ENCODE results near the gene KAZN. TPM values are rescaled to one million over a fixed set of nuclear protein-coding genes. Genes with fewer than 3 reads are reported as not detected.

KAZN gene
- polyA plus RNA-seq, 1 donor from 2014 or later = 20.6 TPM

GRCh38 chr1:14742181-14742980 is 143.9 kb downstream of the KAZN start:
- Histone ChIP-seq H2AFZ (ENCODE audit: low read depth, low read length) (no peak overlapping the region), H3K9ac (ENCODE audit: low read length) (no peak overlapping the region), H4K20me1 (ENCODE audit: insufficient read depth) (no peaks in the 10 kb centered on the region), H3K9me3 (ENCODE audit: low read length) (no peaks in the 10 kb centered on the region), H3F3A (ENCODE audit: insufficient read depth, low read length, poor library complexity, severe bottlenecking) (no peaks in the 10 kb centered on the region), H3K36me3 (ENCODE audit: insufficient read depth, low read length) (no peaks in the 10 kb centered on the region), H3K4me2 (ENCODE audit: low read length) (no peak overlapping the region), H3K4me3 (ENCODE audit: low read length) (no peak overlapping the region), H3K9me2 (ENCODE audit: insufficient read depth, low read length) (no peaks in the 10 kb centered on the region), H3K79me2 (replicated peaks; ENCODE audit: insufficient read depth, low read length) (no peaks in the 10 kb centered on the region), H3K27me3 (ENCODE audit: insufficient read depth, low read depth, low read length) (no peaks in the 10 kb centered on the region), H3K27ac (ENCODE audit: low read length) (no peak overlapping the region)
- TF ChIP-seq POLR2AphosphoS5 (IDR thresholded peaks at IDR 0.05) (no peak), TAF1 (IDR thresholded peaks at IDR 0.05; ENCODE audit: low read depth) (no peak), REST (IDR thresholded peaks at IDR 0.05; ENCODE audit: borderline replicate concordance) (no peak), CTCF (IDR thresholded peaks at IDR 0.05; ENCODE audit: poor library complexity, severe bottlenecking) (no peak), MXI1 (conservative IDR thresholded peaks at IDR 0.05; ENCODE audit: poor library complexity, severe bottlenecking) (no peak), EP300 (conservative IDR thresholded peaks at IDR 0.05; ENCODE audit: poor library complexity, severe bottlenecking) (no peak), EZH2 (IDR thresholded peaks at IDR 0.05; ENCODE audit: borderline replicate concordance, insufficient read depth, low read length, poor library complexity, severe bottlenecking) (no peak), SMC3 (conservative IDR thresholded peaks at IDR 0.05; ENCODE audit: poor library complexity) (no peak), RAD21 (conservative IDR thresholded peaks at IDR 0.05) (no peak)

GRCh38 chr1:14743368-14743767 is 144.9 kb downstream of the KAZN start:
- Histone ChIP-seq H4K20me1 (ENCODE audit: insufficient read depth) (no peaks in the 10 kb centered on the region), H3K27me3 (ENCODE audit: insufficient read depth, low read depth, low read length) (no peaks in the 10 kb centered on the region), H3K9me2 (ENCODE audit: insufficient read depth, low read length) (no peaks in the 10 kb centered on the region), H3K9ac (ENCODE audit: low read length) (no peak overlapping the region), H3F3A (ENCODE audit: insufficient read depth, low read length, poor library complexity, severe bottlenecking) (no peaks in the 10 kb centered on the region), H2AFZ (ENCODE audit: low read depth, low read length) (no peak overlapping the region), H3K4me3 (ENCODE audit: low read length) (no peak overlapping the region), H3K36me3 (ENCODE audit: insufficient read depth, low read length) (no peaks in the 10 kb centered on the region), H3K4me2 (ENCODE audit: low read length) (no peak overlapping the region), H3K27ac (ENCODE audit: low read length) (no peak overlapping the region), H3K9me3 (ENCODE audit: low read length) (no peaks in the 10 kb centered on the region), H3K79me2 (replicated peaks; ENCODE audit: insufficient read depth, low read length) (no peaks in the 10 kb centered on the region)
- TF ChIP-seq RAD21 (conservative IDR thresholded peaks at IDR 0.05) = no peak
- TF ChIP-seq TAF1 (IDR thresholded peaks at IDR 0.05; ENCODE audit: low read depth) = no peak
- no peak for TF ChIP-seq CTCF (IDR thresholded peaks at IDR 0.05; ENCODE audit: poor library complexity, severe bottlenecking)
- no peak for TF ChIP-seq MXI1 (conservative IDR thresholded peaks at IDR 0.05; ENCODE audit: poor library complexity, severe bottlenecking)
- TF ChIP-seq EZH2 (IDR thresholded peaks at IDR 0.05; ENCODE audit: borderline replicate concordance, insufficient read depth, low read length, poor library complexity, severe bottlenecking) = no peak
- TF ChIP-seq REST (IDR thresholded peaks at IDR 0.05; ENCODE audit: borderline replicate concordance) = no peak
- no peak for TF ChIP-seq POLR2AphosphoS5 (IDR thresholded peaks at IDR 0.05)
- no peak for TF ChIP-seq SMC3 (conservative IDR thresholded peaks at IDR 0.05; ENCODE audit: poor library complexity)
- TF ChIP-seq EP300 (conservative IDR thresholded peaks at IDR 0.05; ENCODE audit: poor library complexity, severe bottlenecking) = no peak
